Fibroblast of lung (primary cell): ENCODE data around the gene FLNB.

Experiments
- CTCF ChIP-seq, 2 donors: IDR thresholded peaks in 1 of 2; conservative IDR thresholded peaks in 1 of 2; 1 replicate in 1 of 2; 2 replicates in 1 of 2; pipeline ENCODE4 v1.5.1; 2011 to 2012; ENCODE audit warnings: low read length in 2 of 2, control low read depth in 1 of 2, inconsistent platforms in 1 of 2, low read depth in 1 of 2, mild to moderate bottlenecking in 1 of 2
- EZH2 ChIP-seq: IDR thresholded peaks from 2 replicates; pipeline ENCODE4 v1.5.1; 2012; ENCODE audit warnings: low read length, control low read depth, mild to moderate bottlenecking; ENCODE audit errors: missing control alignments

- no peak for TF ChIP-seq CTCF (conservative IDR thresholded peaks at IDR 0.05 in 1 of 2, IDR thresholded peaks at IDR 0.05 in 1 of 2; ENCODE audit: low read depth in 1 of 2, low read length in 2 of 2)
- TF ChIP-seq EZH2: no peak
Measured at GRCh38 chr3:58216496-58217195, 208.4 kb downstream of the FLNB start.
